Left lung (tissue), 10 donors: ENCODE data around the gene MACROD2. TPM values are rescaled to one million over a fixed set of nuclear protein-coding genes. Genes with fewer than 3 reads are reported as not detected.

Experiments used
- ATAC-seq: fragments of 200-7000 bp; cut with Tn5 transposase; one replicate; pipeline ENCODE4 v1.9.1; 2020; ENCODE audit warnings: moderate library complexity
- DNase-seq, 4 donors: peaks; one replicate each; pipeline ENCODE4 v3.0.0-alpha.2; 2013 to 2020
- H3K27ac ChIP-seq, 2 donors: fragments of 200-600 bp; sonication (generic) in 1 of 2; one replicate each; pipeline versions ENCODE4 v1.5.0 to v1.8.0; 2020 to 2021
- H3K27me3 ChIP-seq, 2 donors: fragments of 200-600 bp; sonication (generic) in 1 of 2; one replicate each; pipeline versions ENCODE4 v1.5.0 to v1.8.0; 2020 to 2021
- H3K36me3 ChIP-seq, 2 donors: fragments of 200-600 bp; sonication (generic) in 1 of 2; one replicate each; pipeline versions ENCODE4 v1.5.0 to v1.8.0; 2020 to 2021
- H3K4me1 ChIP-seq, 2 donors: fragments of 200-600 bp; one replicate each; pipeline ENCODE4 v1.8.0; 2021
- H3K4me3 ChIP-seq, 2 donors: fragments of 200-600 bp; sonication (generic) in 1 of 2; one replicate each; pipeline versions ENCODE4 v1.5.0 to v1.8.0; 2020 to 2021; ENCODE audit warnings: mild to moderate bottlenecking in 1 of 2
- H3K9me3 ChIP-seq, 2 donors: fragments of 200-600 bp; sonication (generic) in 1 of 2; one replicate each; pipeline versions ENCODE4 v1.5.0 to v1.8.0; 2020 to 2021
- CTCF ChIP-seq, 2 donors: fragments of 200-600 bp; sonication (generic) in 1 of 2; IDR thresholded peaks; one replicate each; pipeline versions ENCODE4 v1.5.0 to v1.8.0; 2021; ENCODE audit warnings: antibody characterized with exemption in 2 of 2
- intact Hi-C, 2 donors: fragments of 100-400 bp; cut with DNase I; formaldehyde crosslinking; loops; one replicate each; pipeline versions ENCODE4 v1.11.2 to v1.14.2; 2022
- polyA plus RNA-seq, 6 donors: library from polyadenylated mRNA; unstranded; fragments of 120-200 nt; gene quantifications; one replicate each; pipeline ENCODE4 v1.2.1, GENCODE V29; 2013; ENCODE audit not compliant: insufficient read length in 6 of 6
- total RNA-seq, 2 donors: library from RNA; stranded (reverse); fragmentation: NEBNext Ultra II Directional; extraction: Animal tissue kit (Norgen Biotek cat#: 25700); gene quantifications; one replicate each; pipeline ENCODE4 v1.2.1, GENCODE V29; 2021
- donor health status: DM: no; HTN: yes; CAD: no.
- donor health status: DM: no; HTN: no; CAD: no.

The MACROD2 gene
- total and polyA plus RNA-seq, 8 donors, result 6.1 to 23.6 (median 8.9) TPM

- TF ChIP-seq CTCF (IDR thresholded peaks at IDR 0.05), result no peak
- intact Hi-C loops, result no loop called here
- H3K36me3 ChIP-seq, result no peaks in the 10 kb centered on the region
- no peak overlapping the region for H3K4me3 ChIP-seq
- DNase-seq, result no peak
- H3K27ac ChIP-seq, result no peak overlapping the region
- H3K27me3 ChIP-seq, result no peaks in the 10 kb centered on the region
- no peak for ATAC-seq
- no peaks in the 10 kb centered on the region for H3K9me3 ChIP-seq
- H3K4me1 ChIP-seq, result no peaks in the 10 kb centered on the region
Observed at GRCh38 chr20:15482525-15482924, 1487.2 kb downstream of the MACROD2 start.

DNA sequence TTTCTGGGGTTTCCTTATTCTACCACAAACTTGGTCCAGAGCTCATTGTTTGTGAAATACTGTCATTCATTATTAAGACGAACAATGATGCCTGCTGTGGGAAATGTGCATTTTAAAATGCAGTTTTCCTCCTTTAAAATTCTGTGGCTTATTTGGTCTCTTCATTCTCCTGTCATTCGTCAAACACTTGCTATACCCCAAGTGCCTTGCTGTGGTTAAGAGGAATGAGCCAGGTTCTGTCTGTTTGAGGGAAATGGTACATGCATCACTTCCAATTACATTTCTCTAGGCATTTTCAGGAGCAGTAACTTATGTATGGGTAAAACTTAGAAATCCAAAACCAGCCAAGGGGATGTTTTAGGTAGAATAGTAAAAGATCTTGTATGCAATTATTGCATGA, 1490.2 kb downstream of the MACROD2 start:
- Histone ChIP-seq H3K9me3 (peaks cover 0 to 1% of the 10 kb centered on the region in 2 donors), H3K4me1 (no peaks in the 10 kb centered on the region), H3K4me3 (no peak overlapping the region), H3K27ac (no peak overlapping the region), H3K36me3 (no peaks in the 10 kb centered on the region), H3K27me3 (no peaks in the 10 kb centered on the region)
- TF ChIP-seq CTCF (IDR thresholded peaks at IDR 0.05), result no peak
- intact Hi-C loops, result no loop called here
- DNase-seq (no peak), ATAC-seq (no peak)

- no peak overlapping the region for H3K27ac ChIP-seq
- ATAC-seq (peak; percentile 62), DNase-seq (no peak)
- H3K36me3 ChIP-seq, result no peaks in the 10 kb centered on the region
- H3K4me3 ChIP-seq, result no peak overlapping the region
- intact Hi-C loops, result no loop called here
- H3K4me1 ChIP-seq, result no peaks in the 10 kb centered on the region
- H3K27me3 ChIP-seq, result no peaks in the 10 kb centered on the region
- peaks cover 0 to 1% of the 10 kb centered on the region in 2 donors for H3K9me3 ChIP-seq
- no peak for TF ChIP-seq CTCF (IDR thresholded peaks at IDR 0.05)
Observed at GRCh38 chr20:15487030-15487429, 1491.7 kb downstream of the MACROD2 start.

DNA sequence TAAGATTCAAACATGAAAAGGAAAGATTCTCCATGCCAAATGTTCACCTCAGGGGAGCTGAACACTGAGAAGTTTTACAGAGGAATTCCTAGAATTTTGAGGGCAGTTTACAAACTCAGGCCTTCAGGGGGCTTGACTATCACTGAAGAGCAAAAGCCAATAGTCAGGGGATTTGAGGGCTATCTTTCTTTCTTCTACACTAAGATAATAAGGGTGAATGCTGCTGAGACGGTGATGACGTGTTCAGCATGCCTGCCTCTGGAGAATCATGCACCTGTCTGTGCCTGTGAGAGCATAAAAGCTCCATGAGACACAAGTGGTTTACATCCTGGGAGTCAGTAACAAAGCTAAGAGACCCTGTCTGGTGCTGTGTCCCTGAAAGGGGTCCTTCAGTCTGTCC, 1492.4 kb downstream of the MACROD2 start:
- H3K4me1 ChIP-seq, result no peaks in the 10 kb centered on the region
- H3K27ac ChIP-seq, result no peak overlapping the region
- H3K36me3 ChIP-seq, result no peaks in the 10 kb centered on the region
- no peak for DNase-seq
- intact Hi-C loops, result no loop called here
- H3K9me3 ChIP-seq, result peaks cover 0 to 1% of the 10 kb centered on the region in 2 donors
- TF ChIP-seq CTCF (IDR thresholded peaks at IDR 0.05), result no peak
- H3K4me3 ChIP-seq, result no peak overlapping the region
- no peak for ATAC-seq
- no peaks in the 10 kb centered on the region for H3K27me3 ChIP-seq

DNA sequence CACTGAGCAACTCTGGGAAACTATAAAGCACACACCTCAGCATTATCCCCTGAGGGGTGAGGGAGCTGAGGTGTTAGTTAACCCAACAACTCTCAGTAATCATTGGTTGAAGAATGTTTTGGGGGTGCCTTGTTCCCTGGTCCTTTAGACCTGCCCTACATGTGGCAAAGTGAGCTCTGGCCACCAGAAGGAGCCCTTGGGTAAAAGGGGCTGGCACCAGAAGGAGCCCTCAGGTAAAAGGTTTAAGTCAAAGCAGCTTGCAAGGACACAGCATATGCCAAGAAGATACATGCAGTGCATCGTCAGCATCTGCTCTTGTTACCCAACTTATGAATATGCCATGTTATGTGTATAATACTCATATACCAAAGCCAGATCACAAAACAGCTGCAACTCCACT, 1496.3 kb downstream of the MACROD2 start:
- no peak overlapping the region for H3K27ac ChIP-seq
- ATAC-seq (peak; percentile 64), DNase-seq (no peak)
- H3K36me3 ChIP-seq, result no peaks in the 10 kb centered on the region
- H3K27me3 ChIP-seq, result no peaks in the 10 kb centered on the region
- TF ChIP-seq CTCF (IDR thresholded peaks at IDR 0.05), result no peak
- no peak overlapping the region for H3K4me3 ChIP-seq
- intact Hi-C loops, result no loop called here
- no peaks in the 10 kb centered on the region for H3K4me1 ChIP-seq
- H3K9me3 ChIP-seq, result peaks cover 0 to 1% of the 10 kb centered on the region in 2 donors
